GM19043 (cell line): ENCODE data around the gene TRABD.
A peak's percentile ranks its signal among the peaks of the same experiment; 100 is the strongest.

Source experiments
- ATAC-seq: cut with Tn5 transposase; IDR thresholded peaks from one replicate; pipeline ENCODE4 v1.9.1; 2021; ENCODE audit warnings: low read depth; ENCODE audit not compliant: unreplicated experiment

The TRABD gene

DNA sequence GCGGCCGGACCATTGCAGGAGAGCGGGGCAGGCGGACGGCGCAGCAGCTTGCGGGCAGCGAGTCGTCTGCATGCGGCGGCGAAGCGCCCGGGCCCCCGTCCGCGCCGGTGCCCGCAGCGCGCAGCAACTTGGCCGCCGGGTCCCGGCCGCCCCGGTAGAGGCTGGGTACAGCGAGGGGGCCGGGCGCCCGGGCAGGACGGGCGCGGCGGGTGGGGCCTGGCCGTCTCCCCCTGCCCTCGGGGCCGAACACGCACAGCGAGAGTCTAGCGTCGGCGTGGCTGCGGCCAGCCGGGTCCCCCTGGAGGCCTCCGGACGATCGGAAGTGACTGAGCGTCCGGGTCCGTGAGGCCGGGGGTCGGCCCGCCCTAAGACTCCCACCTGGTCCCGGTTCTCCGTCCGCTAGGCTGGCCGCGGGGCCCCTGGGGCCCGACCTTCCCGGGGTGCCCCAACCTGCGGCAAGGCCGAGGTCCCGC lies 775 bp upstream of the TRABD start:
- ATAC-seq: no peak

DNA sequence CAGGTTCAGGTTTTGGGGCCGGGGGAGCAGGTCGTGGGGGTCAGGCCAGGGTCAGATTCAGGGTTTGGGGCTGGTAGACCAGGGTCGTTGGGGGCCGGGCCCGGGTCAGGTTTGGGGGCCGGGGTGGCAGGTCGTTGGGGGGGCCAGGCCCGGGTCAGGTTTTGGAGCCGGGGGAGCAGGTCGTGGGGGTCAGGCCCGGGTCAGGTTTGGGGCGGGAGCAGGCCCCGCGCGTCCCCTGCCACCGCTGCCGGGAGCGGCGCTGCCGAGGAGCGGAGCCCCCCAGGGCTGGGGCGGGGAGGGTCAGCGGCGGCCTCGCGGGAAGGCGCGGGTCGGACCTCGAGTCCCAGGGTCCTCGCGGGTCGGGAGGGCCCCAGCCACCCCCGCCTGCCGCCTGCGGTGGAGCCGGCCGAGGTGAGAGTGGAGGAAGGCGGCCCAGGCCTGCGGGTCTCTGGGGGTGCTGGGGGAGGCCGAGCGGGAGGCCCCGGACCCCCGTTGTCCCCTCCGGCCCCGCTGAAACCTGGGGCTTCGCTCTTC lies 535 bp downstream of the TRABD start:
- no peak for ATAC-seq

DNA sequence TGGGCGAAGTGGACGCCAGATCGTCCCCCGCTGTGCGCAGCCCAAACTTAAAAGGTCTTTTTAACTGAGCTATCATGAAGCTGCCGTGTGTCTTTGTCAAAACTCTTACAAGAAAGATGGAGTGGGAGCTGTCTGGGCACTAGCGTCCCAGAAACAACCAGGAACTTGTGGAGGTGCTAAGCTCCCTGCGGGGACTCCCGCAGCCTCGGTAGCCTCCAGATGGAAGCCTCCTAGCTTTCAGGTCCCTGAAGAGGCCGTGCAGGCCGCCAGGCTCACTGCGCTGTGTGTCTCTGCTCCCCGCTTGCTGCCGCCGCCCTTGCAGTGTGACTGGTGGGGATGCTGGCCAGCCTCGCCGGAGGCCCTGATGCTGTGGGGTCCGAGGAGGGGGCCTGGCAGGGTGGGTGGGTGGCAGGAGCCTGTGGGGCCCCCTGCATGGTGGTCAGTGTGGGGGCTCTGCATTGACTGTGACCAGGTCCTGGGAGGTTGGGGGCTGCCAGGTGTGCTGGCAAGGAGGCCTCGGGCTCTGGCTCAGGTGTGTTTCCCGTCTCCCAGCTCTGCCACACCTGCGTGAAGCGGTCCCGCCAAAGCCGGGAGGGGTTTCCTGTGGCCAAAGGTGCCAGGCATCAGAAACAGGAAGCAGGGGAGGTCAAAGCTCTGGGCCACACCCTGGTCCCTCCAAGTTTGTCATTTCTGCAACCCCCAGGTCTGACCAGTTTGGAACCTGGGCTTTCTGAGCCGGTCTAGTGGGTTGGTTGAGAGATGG lies 1.2 kb downstream of the TRABD start:
- no peak for ATAC-seq

DNA sequence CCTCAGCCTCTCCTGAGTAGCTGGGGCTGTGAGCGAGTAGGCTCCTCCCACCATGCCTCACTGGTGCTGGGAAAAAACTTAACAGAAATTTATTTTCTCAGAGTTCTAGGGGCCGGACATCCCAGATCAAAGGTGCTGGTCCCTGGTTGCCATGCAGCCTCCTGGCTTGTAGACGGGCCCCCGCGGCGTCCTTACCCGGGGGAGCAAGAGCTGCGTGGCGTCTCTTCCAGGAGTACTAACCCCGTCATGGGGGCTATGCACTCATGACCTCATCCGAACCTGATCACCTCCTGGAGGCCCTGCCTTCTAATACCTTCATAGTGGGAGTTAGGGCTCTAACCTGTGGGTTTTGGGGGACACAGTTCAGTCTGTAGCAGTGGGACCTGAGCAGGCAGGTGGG lies 2.6 kb downstream of the TRABD start:
- no peak for ATAC-seq

DNA sequence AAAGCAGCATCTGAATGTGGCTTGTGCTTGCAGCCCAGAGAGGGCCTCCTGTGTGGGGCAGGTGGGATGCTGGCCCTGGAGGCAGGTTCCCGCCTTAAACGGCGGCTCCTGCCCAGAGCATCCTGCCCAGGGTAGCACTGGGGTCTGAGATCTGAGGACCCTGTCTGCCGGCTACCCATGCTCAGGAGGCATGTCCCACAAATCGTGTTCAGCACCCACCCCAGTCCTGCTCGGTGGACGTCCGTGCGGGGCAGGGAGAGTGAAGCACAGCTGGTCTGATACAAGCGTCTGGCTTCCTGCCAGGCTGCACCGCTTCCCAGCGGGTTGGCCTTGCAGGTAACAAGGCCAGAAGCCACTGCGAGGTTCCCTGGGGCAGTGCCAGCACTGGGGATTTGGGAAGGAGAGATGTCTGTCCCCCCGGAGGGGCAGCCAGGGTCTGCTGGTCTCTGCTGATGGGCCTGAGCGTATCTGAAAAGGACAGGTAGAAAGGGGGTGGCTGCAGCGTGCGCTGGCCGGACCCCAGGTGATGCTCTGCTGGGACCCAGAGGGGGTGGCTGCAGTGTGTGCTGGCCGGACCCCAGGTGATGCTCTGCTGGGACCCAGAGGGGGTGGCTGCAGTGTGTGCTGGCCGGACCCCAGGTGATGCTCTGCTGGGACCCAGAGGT lies 3.6 kb downstream of the TRABD start:
- ATAC-seq: no peak

DNA sequence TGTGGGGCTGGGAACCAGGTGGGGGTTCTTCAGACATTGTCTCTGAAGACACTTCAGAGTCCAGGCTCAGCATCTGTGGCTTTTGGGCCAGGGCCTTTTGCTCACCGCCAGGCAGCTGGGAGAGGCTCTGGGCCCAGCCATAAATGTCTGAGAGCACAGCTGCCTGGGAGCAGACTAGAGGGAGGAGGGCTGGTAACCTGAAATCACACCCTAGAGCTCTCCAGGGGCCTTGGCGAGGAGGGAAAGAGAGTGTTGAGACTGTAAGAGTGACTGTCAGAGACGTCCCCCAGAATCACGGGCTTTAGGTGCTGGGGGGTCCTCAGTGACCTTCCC lies 4.1 kb downstream of the TRABD start:
- ATAC-seq: no peak

DNA sequence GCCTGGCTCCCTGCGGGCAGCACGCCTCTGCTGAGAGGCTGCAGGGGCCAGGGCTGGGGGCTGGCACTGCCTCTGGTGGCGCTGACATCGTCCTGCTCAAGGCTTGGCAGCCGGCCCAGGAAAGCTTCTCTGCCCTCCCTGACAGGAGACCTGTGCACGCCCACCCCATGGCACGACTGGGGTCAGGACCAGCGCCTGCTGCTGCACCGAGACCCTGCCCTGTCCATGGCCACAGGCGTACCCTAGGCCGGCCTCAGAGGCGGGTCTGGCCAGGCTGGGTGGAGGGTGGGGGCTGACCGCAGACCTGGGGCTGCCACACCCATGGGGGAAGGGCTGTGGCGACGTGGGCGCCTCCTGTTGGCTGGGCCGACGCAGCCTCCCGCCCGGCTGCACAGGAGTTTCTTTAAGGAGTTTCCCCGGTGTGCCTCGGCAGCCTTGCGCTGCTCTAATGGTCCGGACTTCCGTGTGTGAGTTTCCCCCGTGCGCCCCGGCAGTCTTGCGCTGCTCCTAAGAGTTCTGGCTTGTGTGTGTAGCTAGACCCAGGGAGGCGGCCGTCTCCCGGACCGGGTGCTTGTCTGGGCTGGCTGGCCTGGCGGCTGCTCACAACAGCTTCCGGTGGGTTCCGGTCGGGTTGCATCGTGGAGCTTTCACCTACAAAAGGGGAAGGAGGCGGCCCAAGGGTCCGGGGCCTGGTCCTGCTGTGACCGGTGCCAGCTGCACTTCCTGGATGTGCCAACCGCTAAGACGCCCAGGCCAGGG lies 4.6 kb downstream of the TRABD start:
- peak; percentile 40 for ATAC-seq

DNA sequence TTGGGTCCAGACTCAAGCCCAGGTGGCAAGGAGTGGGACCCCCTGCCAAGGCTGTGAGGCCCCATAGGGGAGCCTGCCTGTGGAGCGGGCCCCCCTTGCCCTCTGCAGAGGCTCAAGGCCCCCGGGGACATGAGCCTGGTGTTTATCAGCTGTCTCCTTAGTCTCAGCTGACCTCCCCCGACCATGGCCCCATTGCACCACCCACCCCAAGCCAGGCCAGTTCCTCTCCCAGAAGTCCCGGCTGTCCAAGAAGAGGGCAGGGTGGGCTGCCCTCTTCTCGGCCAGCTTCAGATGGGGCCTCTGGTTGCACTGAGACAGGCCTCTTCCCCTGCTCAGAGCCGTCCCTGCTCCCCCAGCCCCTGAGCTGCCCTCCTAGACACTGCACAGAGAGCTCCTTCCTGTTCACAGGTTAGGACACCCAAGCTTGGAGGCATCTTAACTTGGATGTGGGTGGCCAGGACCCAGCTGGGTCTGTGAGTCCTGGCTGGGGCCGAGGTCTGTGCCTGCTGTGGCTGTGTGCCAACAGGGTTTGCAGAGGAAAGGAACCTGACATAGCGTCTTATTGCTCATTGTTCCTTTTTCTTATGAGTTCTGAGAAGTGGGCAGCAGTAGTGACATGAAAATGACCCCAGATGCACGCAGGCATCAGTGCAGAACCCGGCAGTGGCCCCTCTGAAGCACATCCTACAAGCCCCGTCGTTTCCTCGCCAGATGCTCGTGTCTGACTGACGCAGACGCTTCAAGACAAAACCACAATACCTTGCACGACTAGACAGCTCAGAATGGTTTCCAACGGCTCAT lies 5.4 kb downstream of the TRABD start:
- ATAC-seq: peak; percentile 10

DNA sequence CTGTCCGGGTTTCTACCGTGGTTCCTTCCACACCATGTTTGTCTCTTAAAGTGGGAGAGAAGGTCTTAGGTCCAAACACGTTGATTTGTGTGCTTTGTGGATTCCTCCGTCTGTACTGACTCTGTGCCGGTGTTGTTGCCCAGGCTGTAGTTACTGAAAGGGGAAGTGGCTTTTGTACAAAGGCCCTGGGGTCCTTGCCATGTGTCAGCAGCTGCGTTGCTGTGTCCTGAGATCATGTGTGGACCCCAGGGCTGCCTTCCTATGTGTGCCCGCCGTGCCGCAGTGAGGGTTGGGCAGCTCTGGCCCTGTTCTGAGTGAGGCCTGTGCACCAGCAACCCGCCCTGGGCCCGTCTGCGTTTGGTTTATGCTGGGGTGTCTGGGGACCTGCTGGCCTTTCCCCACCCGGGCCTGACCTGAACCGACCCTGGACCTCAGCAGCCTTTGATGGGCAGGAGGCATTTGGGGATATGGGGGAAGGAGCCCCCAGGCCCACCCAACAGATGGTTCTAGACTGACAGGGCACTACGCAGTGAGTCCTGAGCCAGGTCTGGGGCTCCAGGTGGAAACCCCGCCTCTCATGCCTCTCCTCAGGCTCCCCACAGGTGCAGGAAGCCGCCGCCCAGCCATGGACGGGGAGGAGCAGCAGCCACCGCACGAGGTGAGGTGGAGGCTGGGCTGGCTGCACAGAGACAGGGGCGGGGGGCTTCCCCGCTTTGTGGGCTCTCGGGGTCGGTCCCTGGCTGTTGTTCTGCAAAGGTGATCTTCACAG lies 6.9 kb downstream of the TRABD start:
- ATAC-seq: no peak

DNA sequence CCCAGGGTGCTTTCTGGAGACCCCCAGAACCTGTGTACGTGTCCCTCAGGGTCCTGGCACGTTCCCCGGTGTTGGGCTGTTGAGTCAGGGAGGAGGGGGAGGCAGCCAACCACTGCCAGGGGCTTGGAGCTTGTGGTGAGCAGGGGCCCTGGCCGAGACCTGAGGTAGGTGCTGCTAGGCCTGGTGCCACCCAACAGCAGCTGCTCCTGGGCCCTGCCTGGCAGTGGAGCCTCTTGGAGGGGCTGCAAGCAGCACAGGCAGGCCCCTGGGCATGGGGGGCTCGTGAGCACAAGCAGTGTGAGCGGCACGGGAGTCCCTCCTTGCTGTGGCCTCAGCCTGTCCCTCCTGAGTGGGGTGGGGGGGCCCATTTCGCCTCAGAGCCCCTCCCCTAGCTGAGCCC lies 7.9 kb downstream of the TRABD start:
- no peak for ATAC-seq

DNA sequence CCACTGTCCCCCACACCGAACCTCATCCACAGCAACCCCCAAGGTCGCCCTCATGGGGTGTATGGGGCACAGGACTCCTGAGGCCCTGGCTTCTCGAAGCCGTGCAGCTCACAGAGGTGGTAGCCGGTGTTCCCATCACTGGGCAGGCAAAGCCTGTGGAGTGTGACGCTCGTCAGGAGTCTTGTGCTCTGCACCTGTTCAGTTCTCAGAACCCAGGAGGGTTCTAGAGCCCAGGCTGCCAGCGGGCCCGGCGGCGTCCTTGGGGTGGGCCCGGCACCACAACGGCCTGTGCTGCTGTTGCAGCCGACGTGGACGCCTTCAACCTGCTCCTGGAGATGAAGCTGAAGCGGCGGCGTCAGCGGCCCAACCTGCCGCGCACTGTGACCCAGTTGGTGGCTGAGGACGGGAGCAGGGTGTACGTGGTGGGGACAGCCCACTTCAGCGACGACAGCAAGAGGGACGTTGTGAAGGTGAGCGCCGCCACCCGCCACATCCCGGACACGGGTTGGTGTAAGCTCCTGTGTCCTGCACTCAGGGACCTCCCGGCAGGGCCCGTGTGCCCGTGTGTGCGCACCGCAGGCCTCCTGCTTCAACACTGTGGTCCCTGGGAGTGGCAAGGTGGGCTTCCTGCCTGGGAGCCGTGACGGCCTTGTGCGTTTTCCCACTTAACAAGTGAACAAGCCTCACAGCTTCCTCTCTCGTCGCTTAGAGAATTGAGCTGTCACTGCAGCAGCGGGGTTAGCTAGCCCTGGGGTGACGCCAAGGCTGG lies 8.5 kb downstream of the TRABD start:
- no peak for ATAC-seq

DNA sequence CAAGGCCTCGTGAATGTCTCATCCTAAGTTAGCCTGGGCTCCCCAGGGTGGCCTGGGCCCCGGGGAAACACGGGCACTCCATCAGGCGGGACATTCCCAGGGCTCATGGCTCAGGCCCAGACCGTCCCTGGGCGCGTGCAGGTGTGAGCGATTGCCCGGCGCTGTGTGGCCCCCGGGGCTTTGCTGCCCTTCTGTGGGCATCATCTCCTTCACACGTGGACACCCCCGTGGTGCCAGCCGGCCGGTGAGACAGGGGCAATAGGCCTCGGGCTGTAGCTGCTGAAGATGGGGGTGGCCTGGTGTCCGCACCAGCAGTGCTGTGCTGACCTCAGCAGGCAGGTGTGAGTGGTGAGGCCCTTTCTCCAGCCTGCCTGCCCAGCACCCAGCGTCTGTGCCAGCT lies 10.5 kb downstream of the TRABD start:
- no peak for ATAC-seq

DNA sequence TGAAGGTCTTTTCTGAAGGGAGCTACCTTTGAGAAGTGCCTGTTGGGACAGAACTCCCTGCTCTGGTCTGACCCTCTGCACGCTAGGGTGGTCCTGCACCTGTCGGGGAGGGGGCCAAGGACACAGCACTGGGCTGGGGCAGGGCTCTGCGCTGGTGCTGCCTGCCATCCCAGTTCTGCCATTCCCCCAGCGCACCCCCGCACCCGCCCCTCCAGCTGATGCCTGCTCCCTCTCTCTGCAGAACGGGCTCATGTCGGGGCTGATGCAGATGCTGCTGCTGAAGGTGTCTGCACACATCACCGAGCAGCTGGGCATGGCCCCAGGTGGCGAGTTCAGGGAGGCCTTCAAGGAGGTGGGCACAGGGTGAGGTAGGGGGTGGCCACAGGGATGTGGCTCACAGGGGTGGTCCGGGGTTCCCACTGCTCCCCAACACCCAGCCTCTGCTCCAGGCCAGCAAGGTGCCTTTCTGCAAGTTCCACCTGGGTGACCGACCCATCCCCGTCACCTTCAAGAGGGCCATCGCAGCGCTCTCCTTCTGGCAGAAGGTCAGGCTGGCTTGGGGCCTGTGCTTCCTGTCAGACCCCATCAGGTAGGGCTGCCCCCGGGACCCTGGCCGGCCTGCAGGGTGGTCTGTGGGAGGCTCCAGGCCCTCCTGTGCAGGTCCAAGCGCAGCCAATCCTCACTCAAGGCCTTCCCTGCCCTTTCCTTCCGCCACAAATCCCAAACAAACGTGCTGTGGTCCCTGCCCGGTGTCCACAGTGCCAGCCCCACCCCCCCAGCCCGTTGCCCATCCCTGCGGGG lies 11.5 kb downstream of the TRABD start:
- no peak for ATAC-seq

DNA sequence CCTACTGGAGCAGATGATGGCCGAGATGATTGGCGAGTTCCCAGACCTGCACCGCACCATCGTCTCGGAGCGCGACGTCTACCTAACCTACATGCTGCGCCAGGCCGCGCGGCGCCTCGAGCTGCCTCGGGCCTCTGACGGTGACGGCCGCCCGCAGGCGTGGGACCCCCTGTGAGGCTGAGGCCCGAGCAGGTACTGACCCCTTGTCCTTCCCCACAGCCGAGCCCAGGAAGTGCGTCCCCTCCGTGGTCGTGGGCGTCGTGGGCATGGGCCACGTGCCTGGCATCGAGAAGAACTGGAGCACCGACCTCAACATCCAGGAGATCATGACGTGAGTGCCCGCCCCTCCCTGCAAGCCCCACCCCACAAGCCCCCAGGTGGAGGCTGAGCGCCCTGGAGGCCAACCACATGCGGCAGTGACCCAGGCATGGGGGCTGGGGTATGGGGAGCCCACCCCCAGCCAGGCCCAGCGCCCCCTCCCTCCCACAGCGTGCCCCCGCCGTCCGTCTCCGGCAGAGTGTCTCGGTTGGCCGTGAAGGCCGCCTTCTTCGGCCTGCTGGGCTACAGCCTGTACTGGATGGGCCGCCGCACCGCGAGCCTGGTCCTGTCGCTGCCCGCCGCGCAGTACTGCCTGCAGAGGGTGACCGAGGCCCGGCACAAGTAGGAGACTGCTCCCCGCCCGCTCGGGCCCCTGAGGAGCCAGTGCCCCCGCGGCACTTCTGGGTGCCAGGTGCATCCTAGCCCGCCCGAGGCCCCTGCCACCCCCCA lies 12.3 kb downstream of the TRABD start:
- ATAC-seq: no peak

DNA sequence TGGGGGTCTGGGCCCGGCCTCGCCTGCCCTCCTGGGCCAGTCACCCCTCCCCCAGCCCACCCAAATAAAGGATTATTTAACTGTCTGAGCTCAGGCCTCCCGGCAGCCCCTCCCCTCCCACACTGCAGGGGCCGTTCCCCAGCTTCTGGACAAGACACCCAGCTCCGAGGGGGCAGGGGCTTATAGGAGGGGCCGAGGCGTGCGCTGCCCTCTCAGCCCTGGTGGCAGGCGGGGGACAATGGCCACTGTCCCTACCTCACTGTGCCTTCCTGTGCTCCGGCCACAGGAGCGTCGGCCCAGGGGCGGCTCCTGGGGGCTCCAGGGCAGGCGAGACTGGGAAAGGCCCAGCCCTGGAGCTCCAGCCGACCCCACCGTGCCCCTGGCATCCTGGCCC lies 12.9 kb downstream of the TRABD start:
- ATAC-seq: no peak

DNA sequence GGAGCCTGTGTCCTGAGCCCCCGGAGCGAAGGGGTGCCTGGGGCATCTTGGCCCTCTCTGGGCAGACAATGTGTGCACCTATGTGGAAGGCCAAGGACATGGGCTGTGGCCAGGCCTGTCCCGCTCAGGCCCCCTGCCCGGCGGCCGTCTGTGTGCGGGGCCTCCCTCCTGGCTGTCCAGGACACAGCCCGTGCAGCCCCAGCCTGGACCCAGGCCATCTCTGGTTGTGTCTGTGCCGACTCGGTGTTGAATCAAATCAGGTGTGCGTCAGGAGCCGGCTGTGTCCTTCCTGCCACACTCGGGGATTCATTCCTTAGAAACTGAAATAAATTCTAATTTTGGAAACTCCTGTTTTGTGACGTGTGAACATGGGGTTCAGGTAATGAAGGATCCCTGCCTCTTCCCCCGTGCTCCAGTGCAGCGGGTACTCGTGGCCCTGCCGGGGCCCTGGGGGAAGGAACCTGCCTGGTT lies 13.6 kb downstream of the TRABD start:
- ATAC-seq: no peak

DNA sequence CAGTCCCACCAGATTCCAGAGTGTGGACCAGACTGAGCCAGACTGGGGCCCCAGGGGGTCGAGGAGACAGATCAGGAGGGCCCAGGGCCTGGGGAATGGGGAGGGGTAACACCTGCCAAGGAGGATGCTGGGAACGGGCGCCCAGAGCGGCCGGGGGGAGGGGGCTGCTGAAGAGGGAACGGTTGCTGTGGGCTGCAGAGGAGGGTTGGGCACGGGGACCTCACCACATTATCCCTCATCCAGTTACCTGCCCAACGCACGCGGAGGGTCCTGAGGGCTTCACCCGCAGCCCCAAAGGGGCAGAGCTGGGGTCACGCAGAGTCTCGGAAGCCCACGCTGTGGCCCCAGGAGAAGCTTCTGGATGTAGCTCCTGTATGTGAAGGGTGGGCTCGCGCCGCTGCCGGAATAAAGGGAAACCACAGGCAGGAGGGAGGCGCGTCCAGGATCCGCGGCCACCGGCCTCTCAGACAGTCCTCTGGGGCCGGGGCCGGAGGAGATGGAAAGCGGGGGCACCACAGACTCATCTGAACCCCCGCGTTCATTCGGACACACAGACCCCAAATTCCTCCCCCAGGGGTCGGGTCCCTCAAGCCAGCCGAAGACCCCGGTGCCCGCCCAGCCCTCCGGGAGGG lies 14.2 kb downstream of the TRABD start:
- ATAC-seq: no peak
